GM19372 (cell line): ENCODE measurements around the gene PDE11A.
A peak's percentile ranks its signal among the peaks of the same experiment; 100 is the strongest.

ENCODE experiments used
- ATAC-seq: cut with Tn5 transposase; IDR thresholded peaks from one replicate; pipeline ENCODE4 v1.9.1; 2021; ENCODE audit warnings: mild to moderate bottlenecking, low read depth, moderate library complexity; ENCODE audit not compliant: unreplicated experiment

The PDE11A gene

GRCh38 chr2:177783091-177783490, 289.5 kb downstream of the PDE11A start:
- ATAC-seq = no peak

- no peak for ATAC-seq
These were observed 290.0 kb downstream of the PDE11A start for GRCh38 chr2:177782613-177783012.

GRCh38 chr2:177778472-177778871, 294.1 kb downstream of the PDE11A start:
- ATAC-seq = no peak

DNA sequence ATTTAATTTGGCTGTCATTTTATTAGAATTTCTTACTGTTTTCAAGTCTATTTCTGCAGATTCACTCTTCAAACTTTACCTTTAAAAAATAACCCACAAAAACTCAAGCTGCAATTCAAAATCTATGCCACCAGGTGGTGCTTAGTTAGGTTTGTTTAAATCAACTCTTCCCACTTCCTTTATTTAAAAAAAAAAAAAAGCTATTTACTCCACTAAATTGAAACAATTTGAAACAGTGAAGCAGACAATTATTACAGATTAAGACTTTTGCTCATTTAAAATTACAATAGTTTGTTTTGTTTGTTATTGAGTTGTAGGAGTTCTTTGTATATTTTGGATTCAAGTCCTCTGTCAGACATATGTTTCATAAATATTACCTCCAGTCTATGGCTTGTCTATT, 300.0 kb downstream of the PDE11A start:
- ATAC-seq = no peak

DNA sequence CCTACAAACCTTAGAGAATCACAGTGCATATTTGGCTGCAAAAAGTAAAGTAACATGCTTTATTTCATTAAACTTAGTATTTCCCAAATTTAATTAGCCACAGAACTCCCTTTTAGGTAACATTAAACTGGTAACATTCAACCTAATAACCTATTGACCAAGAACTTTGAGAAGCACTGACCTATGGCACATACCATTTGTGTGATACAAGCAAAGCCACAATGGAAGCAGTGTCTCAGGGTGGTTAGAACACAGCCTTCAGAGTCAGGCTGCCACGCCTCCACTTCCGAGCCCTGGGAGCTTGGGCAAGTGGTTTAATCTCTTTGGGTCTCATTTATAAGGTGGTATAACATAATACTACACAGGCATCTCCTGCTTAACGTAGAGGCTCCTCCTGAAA, 301.4 kb downstream of the PDE11A start:
- ATAC-seq = no peak

DNA sequence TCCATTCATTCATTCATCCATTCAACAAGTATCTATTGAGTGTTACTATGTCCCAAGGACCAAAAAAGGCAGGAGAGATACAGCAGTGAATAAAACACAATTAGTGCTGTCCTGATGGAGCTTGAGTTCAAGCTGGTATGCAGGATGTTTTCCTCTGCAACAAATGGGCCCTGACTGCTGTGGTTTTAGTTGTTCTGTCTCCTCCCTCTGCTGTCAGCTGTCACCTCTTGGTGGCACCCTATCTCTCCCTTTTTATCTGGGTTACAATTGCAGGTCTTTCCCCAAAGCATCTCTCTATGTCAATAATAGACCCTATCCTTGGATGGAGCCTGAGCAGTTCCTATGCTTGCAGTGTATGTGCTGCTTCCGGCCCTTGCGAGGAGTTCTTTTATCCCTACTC, 304.8 kb downstream of the PDE11A start:
- no peak for ATAC-seq

DNA sequence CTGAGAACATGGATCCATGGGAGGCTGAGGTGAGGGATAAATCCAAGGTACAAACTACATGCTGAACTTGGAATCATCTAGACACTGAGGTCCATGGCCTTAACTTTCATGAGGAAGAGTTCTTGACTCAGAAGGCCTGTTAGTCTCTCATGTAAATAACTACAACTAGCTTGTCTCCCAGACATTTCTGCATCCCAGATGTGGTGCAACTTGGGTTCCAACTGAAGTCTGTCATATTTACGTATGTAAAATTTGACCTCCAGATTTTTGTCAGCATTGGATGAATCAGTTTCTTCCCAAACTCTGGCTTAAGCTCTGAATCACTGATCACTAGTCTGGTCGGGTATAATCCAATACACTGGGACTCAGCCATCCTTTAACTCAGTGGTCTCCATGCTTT, 306.9 kb downstream of the PDE11A start:
- ATAC-seq = no peak

GRCh38 chr2:177763531-177764265, 308.9 kb downstream of the PDE11A start:
- ATAC-seq = peak; percentile 99

DNA sequence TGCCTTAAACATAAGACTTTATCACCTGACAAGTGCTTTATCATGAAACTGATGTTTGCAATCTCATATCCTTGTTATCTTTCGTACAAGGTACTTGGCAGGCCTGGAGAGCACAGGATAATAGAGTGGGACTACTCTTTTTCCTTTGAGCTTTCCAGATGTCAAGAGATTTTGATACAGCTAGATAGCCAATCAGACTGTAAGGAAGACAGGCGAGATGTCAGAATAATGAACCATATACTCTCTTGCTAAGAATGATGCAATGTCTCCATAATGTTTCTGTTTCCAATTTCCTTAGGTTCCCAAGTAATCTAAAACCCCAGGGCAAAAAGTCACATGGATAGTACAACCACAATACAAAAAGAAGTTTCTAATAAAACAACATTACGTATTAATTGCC, 313.1 kb downstream of the PDE11A start:
- no peak for ATAC-seq

GRCh38 chr2:177758591-177759371, 313.8 kb downstream of the PDE11A start:
- ATAC-seq = no peak

DNA sequence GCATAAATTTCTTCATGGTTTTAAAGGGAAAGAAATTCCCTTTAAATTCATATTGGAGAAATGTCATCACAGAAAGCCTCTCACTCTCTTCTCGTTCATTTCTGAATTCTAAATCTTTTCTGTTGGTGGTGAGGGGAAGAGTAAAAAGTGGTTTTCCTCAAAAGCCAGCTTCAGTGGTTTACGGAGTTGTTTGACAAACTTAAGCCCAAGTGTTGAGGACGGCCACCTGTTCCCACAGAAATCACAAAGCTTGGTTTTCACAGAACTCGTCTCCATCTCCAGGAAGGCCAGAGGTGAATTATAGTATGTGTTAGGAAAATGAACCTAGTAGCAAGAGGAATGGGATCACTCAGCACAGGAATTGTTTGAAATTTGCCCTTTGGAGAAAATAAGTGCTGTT, 316.2 kb downstream of the PDE11A start:
- ATAC-seq = no peak

DNA sequence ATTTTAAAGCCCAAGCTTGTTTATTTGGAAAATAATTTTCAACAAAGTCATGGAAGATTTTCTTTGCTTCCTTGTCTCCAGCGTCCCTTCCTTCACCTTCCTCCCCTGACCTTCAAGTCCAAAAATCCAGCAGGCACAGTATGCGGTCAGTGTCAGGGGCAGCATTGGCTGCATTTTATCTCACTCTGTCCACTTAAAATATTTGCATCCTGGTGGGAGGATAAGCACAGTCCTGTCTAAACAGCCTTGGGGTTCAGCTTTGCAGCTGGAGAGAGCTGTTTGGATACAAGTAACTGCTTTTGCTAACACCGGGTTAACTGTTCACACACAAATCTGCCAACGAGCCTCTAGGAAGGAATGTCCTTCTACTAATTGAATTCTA, 318.1 kb downstream of the PDE11A start:
- ATAC-seq = no peak

DNA sequence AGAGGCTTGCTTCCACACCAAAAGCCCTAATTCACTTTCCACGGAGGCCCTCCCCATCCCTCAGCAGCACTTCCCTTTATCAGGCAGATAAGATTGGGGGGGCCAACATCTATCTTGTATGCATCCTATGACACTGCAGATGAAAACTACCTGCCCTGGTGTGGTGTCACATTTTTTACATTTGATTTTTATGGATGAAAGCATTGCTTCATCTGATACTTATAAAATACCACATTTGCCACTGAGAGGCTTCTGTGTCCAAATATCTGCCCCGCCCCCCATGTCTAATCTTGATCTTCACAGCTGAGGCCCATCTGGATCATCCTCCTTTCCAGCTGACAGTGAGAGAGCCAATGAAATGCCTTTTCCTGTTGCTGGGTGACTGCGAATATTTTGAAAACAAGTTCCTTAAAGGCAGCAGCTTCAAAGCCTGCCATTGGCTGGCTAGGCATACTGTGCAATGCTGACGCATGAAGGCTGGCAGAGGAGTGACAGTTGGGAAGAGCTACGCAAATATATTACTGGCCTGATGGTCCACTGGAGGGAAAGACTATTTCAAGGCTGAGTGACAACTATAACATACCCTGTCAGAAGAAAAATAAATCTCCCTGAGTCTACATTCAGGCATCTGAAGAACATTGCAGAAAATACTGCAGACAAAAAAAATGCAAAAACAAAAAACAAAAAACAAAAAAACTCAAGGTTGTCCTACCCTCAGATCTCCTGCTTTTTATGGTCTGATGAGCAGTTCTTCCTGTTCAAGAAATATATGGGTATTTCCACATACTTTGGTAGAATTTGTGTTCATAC, 318.7 kb downstream of the PDE11A start:
- no peak for ATAC-seq

DNA sequence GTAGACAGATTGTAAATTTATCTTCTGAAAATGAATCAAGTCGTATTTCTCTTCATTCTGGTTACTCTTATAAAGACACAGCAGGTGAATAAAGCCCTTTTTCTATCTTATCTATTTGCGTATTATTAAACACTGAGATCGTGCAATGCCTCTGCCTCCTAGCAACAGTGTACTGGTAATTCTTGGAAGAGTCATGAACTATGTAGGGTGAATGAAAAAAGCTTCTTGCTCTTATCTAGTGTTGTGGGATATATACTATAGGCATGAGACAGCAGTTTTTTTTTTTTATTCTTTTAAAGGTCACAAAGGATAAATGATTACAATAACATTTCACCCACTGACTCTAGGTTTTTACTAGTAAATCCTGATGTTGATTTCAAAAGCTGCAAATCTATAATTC, 324.2 kb downstream of the PDE11A start:
- no peak for ATAC-seq

DNA sequence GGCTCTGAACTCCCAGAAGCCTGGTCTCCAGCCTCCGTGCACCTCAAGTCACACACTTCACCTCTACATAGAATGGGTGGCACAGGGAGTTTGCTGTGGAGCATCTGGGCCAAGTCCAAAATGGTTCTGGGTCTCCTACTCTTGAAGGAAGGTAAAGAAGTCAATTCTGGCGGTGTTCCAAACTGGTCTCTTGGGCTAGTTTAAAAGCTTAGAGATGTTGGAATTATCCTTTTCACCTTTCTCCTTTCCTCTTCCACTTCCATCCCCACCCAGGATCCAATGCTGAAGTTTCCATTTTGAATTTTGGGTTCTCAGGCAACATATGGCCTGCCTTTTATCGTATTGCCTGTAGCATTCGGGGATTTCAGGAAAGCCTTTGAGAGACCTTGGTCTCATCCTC, 325.2 kb downstream of the PDE11A start:
- ATAC-seq = no peak

DNA sequence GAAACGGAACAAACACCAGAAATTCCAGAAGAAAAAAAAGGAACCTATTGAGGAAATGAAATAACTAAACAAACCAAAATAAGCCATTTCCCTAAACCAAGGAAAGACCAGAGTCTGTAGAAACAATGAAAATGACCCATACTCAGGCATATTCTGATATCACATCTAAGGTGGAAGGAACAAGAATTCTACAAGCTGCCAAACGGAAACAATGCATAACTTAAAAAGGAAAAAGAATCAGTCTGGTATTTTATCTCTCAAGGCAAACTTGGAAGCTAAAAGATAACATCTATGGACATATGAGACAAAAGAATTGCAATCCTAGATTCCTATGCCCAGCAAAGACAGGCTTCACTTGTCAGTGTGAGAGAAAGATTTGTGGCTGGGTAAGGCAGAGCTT, 326.2 kb downstream of the PDE11A start:
- ATAC-seq = no peak

DNA sequence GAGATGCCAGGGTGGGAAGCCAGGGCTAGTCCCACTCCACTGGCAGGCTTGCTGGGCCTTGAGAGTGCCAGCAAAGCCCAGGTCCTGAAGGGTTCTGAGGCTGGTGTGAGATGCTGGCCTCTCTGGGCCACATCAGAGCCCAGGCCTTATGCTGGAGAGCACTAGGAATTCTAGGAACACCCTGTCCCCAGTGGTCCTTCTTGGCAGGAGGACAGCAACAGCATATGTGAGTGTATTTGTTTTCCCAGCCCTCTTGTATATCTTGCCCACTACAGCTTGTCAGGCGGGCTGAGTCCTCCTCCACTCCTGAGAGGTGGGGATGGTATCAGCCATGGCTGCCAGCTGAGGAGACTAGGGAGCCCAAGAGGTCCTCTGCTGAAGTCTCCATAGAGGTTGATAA, 327.0 kb downstream of the PDE11A start:
- no peak for ATAC-seq

DNA sequence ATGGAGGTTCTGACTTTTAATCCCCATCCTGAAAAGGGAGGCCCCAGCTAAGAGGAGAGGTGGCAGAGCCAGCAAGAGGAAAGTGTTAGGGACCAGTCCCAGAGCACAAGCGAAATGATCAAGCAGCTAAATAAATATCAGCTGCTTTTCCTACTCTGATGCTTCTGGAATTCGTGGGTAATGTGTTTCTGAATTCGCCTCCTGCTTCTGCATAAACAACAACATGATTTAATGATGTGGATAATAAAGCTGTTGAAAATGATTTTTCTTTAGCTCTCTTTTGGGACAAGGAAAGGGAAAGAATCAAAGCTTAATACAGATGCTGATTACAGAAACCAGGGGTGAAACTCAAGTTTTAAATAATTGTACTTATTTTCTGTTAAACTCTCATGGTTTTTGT, 329.7 kb downstream of the PDE11A start:
- no peak for ATAC-seq

- no peak for ATAC-seq
These were observed 330.7 kb downstream of the PDE11A start for GRCh38 chr2:177741866-177742265.

DNA sequence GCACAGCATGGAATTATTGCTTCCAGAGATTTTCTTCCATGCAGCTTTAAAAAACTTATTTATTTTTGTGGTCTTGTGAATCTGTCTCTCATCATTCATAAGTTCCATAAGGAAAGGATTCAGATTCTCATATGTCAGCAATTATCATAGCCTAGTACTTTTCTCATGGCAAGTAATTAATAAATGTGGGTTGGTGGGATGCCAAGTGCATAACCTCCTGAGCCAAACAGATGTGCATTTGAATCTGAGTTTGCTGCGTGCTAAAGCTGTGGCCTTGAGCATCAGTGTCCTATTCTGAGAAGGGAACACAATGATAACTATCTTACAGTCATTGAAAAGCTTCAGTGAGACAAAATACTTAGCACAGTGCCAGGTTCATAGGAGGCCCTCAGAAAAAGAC, 331.9 kb downstream of the PDE11A start:
- ATAC-seq = no peak

DNA sequence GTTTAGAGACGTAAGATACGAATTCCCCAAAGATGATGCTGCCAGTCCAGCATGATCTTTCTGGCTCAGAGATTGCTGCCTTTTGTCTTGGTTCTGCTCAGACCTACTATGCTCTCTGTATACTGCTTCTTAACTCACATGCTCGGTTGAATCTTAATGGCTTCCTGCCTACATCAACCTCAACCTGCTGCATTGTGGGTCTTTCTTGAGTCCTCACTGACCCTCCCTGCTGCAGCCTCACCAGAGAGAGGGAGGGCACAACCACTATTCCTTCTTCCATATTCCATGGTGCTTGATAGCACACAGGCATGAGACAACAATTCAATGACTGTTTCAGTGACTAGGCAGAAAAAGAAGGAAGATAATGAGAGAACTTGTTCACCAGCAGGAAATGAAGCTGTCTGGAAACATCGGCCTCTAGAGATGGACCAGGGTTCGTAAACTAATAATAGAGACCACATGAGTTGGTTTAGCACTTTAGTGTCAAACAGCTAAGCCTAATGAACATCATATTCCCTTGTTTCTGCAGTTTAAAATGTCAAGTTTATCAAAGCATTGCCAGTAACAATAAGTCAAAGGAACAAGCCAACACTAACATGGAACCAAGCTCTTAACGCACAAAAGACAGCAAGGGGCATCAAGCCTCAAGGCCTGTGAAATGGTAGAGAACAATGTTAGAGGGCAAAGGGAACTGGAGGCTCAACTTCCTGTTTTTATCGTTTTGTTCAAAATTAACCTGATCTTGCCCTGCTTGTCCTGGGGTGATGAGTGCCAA, 333.9 kb downstream of the PDE11A start:
- ATAC-seq = no peak
